Measurements from ENCODE around the gene TET1. TPM values are rescaled to one million over a fixed set of nuclear protein-coding genes. Genes with fewer than 3 reads are reported as not detected.
A peak's percentile ranks its signal among the peaks of the same experiment; 100 is the strongest.

Gene TET1
- total RNA-seq, 1 experiment from 2014 or later, result 2.4 TPM

DNA sequence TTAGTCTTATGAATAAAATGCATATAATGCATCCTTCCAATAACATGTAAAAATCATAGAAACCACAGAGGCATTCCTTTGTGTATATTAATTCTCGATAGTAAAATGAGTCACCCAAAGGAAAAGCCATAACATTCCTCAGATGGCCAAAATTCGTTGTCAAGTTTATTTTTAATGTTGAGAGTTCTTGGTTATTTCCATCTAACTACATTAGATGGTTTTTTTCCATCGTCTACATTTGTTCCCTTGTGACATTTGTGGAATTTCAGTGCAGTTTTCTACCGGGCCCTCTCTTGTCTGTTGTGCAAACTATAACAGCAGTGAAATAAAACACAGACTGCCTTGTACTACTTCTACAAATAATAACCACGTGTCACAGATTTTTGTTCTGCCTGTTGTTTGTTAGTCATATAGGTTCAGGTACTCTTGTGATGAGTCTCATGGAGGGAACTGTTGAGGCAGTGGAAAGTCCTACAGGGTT lies 106.2 kb downstream of the TET1 start:
- H3K27ac ChIP-seq, result 0 out of 2 replicates have a peak overlapping the region, but pooled peaks have one; percentile 2
- H3K27me3 ChIP-seq (ENCODE audit: insufficient read depth, low read depth), result no peaks in the 10 kb centered on the region
- no peaks in the 10 kb centered on the region for H3K79me2 ChIP-seq (ENCODE audit: low read depth)
- TF ChIP-seq CTCF (conservative IDR thresholded peaks at IDR 0.05), result no peak
- no peak overlapping the region for H3K4me3 ChIP-seq
- no peaks in the 10 kb centered on the region for H3K4me1 ChIP-seq (replicated peaks; ENCODE audit: insufficient read depth)
- no peaks in the 10 kb centered on the region; the same call in 1 of the 2 replicates for H3F3A ChIP-seq (ENCODE audit: insufficient read depth, low read depth)
- no peak overlapping the region for H3K4me2 ChIP-seq
- H3K9me2 ChIP-seq (ENCODE audit: insufficient read depth), result no peaks in the 10 kb centered on the region
- intact Hi-C loops (cut with micrococcal nuclease; ENCODE audit: unreplicated experiment), result no loop called here
- ChIA-PET POLR2A (ENCODE audit: unreplicated experiment) (no interaction called here), CTCF (no interaction called here)
- no peaks in the 10 kb centered on the region for H3K36me3 ChIP-seq (ENCODE audit: low read depth)
- H2AFZ ChIP-seq, result no peak overlapping the region
- H4K20me1 ChIP-seq (ENCODE audit: insufficient read depth), result no peaks in the 10 kb centered on the region
- DNase-seq, result peak in 1 of 2 experiments; percentile 62
- BruUV-seq (replicated peaks), result no TSS peak
- H3K9me3 ChIP-seq (ENCODE audit: insufficient read depth, low read depth), result no peaks in the 10 kb centered on the region

- no TSS peak for BruUV-seq (replicated peaks)
- intact Hi-C loops (cut with micrococcal nuclease; ENCODE audit: unreplicated experiment), result no loop called here
- POLR2A ChIA-PET (ENCODE audit: unreplicated experiment), result no interaction called here
- no peak for DNase-seq
- no peaks in the 10 kb centered on the region for H3K27me3 ChIP-seq (ENCODE audit: insufficient read depth, low read depth)
- no peaks in the 10 kb centered on the region for H3K4me1 ChIP-seq (replicated peaks; ENCODE audit: insufficient read depth)
- no peaks in the 10 kb centered on the region for H3K36me3 ChIP-seq (ENCODE audit: low read depth)
- H3K79me2 ChIP-seq (ENCODE audit: low read depth), result no peaks in the 10 kb centered on the region
- H3K27ac ChIP-seq, result no peak overlapping the region
- H4K20me1 ChIP-seq (ENCODE audit: insufficient read depth), result no peaks in the 10 kb centered on the region
- H3F3A ChIP-seq (ENCODE audit: insufficient read depth, low read depth), result no peaks in the 10 kb centered on the region; the same call in 1 of the 2 replicates
- H2AFZ ChIP-seq, result no peak overlapping the region
- H3K9me2 ChIP-seq (ENCODE audit: insufficient read depth), result no peaks in the 10 kb centered on the region
- H3K9me3 ChIP-seq (ENCODE audit: insufficient read depth, low read depth), result no peaks in the 10 kb centered on the region
- CTCF ChIA-PET, result no interaction called here
- no peak overlapping the region for H3K4me2 ChIP-seq
- TF ChIP-seq CTCF (conservative IDR thresholded peaks at IDR 0.05) (no peak), EZH2 (IDR thresholded peaks at IDR 0.05; ENCODE audit: low read depth) (no peak)
- H3K4me3 ChIP-seq, result no peak overlapping the region
These were observed 108.1 kb downstream of the TET1 start for GRCh38 chr10:68668231-68668630.

DNA sequence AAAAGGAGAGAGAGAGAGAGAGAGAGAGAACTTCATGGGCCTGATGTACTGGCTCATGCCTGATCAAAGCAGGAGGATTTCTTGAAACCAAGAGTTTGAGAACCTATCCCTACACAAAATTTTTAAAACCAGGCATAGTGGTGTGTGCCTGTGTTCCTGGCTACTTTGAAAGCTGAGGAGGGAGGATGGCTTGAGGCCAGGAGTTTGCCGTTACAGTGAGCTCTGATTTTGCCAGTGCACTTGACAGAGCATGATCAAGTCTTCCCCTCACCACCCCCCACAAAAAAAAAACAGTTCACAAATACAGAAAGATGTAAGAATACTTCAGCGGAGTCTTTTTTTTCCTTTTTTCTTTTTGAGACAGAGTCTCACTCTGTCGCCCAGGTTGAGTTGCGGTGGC lies 108.8 kb downstream of the TET1 start:
- H3K27ac ChIP-seq, result no peak overlapping the region
- intact Hi-C loops (cut with micrococcal nuclease; ENCODE audit: unreplicated experiment), result no loop called here

More for the DNA sequence above, 108.8 kb downstream of the TET1 start:
- H3K4me1 ChIP-seq (replicated peaks; ENCODE audit: insufficient read depth), result no peaks in the 10 kb centered on the region
- no peaks in the 10 kb centered on the region; the same call in 1 of the 2 replicates for H3F3A ChIP-seq (ENCODE audit: insufficient read depth, low read depth)
- no peak overlapping the region for H3K4me3 ChIP-seq
- no peaks in the 10 kb centered on the region for H3K9me3 ChIP-seq (ENCODE audit: insufficient read depth, low read depth)
- H3K27me3 ChIP-seq (ENCODE audit: insufficient read depth, low read depth), result no peaks in the 10 kb centered on the region
- no TSS peak for BruUV-seq (replicated peaks)
- TF ChIP-seq CTCF (conservative IDR thresholded peaks at IDR 0.05) (no peak), EZH2 (IDR thresholded peaks at IDR 0.05; ENCODE audit: low read depth) (no peak)
- ChIA-PET POLR2A (ENCODE audit: unreplicated experiment) (no interaction called here), CTCF (no interaction called here)
- no peak for DNase-seq
- H3K79me2 ChIP-seq (ENCODE audit: low read depth), result no peaks in the 10 kb centered on the region
- H3K36me3 ChIP-seq (ENCODE audit: low read depth), result no peaks in the 10 kb centered on the region
- H3K4me2 ChIP-seq, result no peak overlapping the region
- no peaks in the 10 kb centered on the region for H3K9me2 ChIP-seq (ENCODE audit: insufficient read depth)
- H2AFZ ChIP-seq, result no peak overlapping the region
- no peaks in the 10 kb centered on the region for H4K20me1 ChIP-seq (ENCODE audit: insufficient read depth)

Measured in PC-9 (cell line).